ENCODE results near the gene TUBGCP5. TPM values are rescaled to one million over a fixed set of nuclear protein-coding genes. Genes with fewer than 3 reads are reported as not detected.

Gene TUBGCP5
- total RNA-seq, 1 donor from 2014 or later = 23.6 TPM

DNA sequence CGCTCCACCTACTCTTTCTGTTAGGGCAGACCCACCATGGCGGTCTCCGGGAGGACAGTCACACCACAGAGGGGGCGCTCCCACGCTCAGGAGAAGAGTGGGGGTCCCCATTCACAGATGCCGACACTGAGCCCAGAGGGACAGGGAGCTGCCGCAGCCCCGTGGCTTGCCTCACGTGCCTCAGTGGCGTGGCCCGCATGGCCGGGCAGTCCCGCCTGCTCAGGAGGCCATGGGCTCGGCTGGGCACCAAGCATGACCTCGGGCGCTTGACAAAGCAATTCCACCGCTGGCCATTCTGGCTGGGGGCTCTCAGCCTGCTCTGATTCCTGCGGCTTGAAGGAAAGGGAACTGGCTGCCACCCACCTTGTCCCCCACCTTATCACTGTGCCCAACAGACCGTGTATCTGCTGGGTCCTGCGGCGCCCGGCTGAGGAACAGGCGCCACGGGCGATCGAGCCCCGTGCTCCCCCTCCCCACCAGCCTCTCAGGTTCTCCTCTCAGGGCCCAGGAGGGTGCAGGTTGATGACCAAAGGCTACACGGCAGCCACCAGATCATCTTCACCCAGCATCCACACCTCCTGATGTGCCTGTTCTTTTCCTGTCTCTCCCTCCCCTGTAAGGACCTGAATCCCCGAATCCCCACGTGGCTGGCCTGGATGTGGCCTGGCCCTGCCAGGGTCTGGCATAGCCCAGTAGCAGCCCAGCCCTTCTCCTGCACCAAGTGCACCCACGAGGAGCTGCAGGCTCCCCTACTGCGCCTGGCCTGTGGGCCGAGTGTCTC lies 79.9 kb downstream of the TUBGCP5 start:
- H3K4me3 ChIP-seq (ENCODE audit: low read depth, low read length) = no peak overlapping the region
- DNase-seq (ENCODE audit: low read depth) = no peak
- TF ChIP-seq, protein P1, sequence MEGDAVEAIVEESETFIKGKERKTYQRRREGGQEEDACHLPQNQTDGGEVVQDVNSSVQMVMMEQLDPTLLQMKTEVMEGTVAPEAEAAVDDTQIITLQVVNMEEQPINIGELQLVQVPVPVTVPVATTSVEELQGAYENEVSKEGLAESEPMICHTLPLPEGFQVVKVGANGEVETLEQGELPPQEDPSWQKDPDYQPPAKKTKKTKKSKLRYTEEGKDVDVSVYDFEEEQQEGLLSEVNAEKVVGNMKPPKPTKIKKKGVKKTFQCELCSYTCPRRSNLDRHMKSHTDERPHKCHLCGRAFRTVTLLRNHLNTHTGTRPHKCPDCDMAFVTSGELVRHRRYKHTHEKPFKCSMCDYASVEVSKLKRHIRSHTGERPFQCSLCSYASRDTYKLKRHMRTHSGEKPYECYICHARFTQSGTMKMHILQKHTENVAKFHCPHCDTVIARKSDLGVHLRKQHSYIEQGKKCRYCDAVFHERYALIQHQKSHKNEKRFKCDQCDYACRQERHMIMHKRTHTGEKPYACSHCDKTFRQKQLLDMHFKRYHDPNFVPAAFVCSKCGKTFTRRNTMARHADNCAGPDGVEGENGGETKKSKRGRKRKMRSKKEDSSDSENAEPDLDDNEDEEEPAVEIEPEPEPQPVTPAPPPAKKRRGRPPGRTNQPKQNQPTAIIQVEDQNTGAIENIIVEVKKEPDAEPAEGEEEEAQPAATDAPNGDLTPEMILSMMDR (conservative IDR thresholded peaks at IDR 0.05; ENCODE audit: low read depth, low read length) = no peak

DNA sequence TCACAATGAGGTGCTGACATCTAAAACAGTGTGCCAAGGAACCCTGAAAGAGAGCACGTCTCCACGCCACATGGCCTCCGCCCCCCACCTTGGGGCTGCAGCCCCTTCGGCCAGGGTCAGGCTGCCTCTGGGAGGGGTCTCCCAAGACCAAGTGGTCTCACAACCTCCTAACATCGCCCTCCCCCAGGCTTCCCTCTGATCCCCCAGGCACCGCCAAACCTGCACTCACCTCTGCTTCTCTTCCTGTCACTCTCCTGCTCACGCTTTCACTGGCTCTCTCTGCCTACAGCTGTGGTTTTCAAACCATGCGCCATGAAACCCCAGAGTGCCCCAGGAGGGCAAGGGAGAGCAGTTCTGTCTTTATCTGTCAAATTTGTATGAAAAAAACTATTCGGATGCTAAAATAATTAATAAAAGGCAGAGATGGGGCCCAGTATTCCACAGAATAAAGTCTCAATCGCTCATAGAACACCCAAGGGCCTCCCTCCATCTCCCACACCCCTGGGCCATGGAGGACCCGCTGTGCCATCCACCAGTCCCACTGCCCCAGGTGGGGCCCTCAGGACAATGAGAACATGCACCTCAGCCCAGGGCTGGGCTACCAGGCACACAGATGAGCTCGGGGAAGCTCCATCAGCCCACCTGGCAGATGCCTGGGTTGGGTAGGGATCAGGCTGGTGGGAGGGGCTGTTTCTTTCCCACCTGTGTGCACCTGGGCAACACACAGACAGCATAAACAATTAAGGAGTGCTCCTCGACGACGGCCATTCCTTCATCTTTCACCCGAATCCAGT lies 80.7 kb downstream of the TUBGCP5 start:
- TF ChIP-seq, protein P1 (conservative IDR thresholded peaks at IDR 0.05; ENCODE audit: low read depth, low read length) = no peak

GRCh38 chr15:22956978-22957260 lies 82.5 kb downstream of the TUBGCP5 start:
- TF ChIP-seq, protein P1 (conservative IDR thresholded peaks at IDR 0.05; ENCODE audit: low read depth, low read length) = no peak
- H3K4me3 ChIP-seq (ENCODE audit: low read depth, low read length) = no peak overlapping the region
- DNase-seq (ENCODE audit: low read depth) = no peak

More for the DNA sequence above, 80.7 kb downstream of the TUBGCP5 start:
- no peak overlapping the region for H3K4me3 ChIP-seq (ENCODE audit: low read depth, low read length)
- DNase-seq (ENCODE audit: low read depth) = no peak

DNA sequence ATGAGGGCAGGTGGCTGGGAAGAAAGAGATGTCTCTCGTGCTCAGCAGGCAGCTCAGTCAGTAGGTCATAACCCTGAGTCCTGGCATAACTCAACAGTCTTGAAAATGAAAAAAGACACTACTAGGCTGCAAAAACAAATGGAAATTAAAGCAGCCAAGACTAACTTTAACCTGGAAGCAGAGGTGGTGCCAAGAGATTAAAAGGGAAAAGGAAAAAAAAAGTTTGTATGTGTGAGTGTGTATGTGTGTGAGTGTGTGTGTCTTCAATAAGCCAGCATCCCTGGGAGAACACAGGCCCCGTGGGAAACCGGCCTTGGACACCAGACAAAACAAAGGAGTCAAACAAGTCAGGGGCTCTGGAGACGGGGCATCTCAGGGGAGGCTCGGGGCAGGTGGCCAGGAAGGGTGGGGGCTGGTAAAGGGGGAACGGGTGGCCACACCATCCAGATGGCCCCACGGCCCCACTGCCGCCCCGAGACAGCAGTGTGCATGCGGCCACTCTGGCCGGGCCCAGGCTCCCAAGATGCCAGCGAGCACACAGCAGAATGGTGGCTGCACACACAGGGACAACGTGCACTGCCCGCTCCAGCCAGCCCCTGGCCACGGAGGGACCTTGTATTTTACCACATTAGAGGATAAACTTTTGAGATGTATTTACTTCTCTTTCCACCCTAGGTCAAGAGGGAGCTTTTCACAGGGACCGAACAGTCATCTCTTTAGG lies 83.0 kb downstream of the TUBGCP5 start:
- H3K4me3 ChIP-seq (ENCODE audit: low read depth, low read length) = no peak overlapping the region
- TF ChIP-seq, protein P1 (conservative IDR thresholded peaks at IDR 0.05; ENCODE audit: low read depth, low read length) = no peak
- DNase-seq (ENCODE audit: low read depth) = no peak

DNA sequence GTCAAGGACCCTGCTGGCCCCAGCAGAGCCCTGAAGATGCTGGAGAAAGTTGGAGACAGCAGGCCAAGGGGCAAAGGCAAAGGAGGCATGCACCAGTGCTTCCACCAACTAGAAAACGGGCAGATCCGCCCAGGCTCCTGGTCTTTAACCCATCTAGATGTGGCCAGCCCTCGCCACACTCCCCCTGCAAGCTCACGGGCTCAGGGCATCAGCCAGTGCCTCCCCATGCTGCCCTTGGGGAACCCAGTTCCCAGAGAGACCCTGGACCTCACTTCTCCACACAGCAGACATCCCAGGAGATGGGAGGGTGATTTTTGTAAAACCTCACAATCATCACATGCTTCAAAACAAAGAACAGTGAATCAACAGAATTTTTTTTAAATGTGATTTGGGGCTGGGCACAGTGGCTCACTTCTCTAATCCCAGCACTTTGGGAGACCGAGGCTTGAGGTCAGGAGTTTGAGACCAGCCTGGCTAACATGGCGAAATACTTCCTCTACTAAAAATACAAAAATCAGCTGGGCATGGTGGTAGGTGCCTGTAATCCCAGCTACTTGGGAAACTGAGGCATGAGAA lies 83.7 kb downstream of the TUBGCP5 start:
- H3K4me3 ChIP-seq (ENCODE audit: low read depth, low read length) = no peak overlapping the region
- no peak for DNase-seq (ENCODE audit: low read depth)
- TF ChIP-seq, protein P1 (conservative IDR thresholded peaks at IDR 0.05; ENCODE audit: low read depth, low read length) = no peak

- TF ChIP-seq, protein P1 (conservative IDR thresholded peaks at IDR 0.05; ENCODE audit: low read depth, low read length) = peak; percentile 5
- H3K4me3 ChIP-seq (ENCODE audit: low read depth, low read length) = no peak overlapping the region
- no peak for DNase-seq (ENCODE audit: low read depth)
These were observed 84.4 kb downstream of the TUBGCP5 start for GRCh38 chr15:22954798-22955543.

Data from epithelial cell of proximal tubule (primary cell).